Measurements from ENCODE around the gene CAMSAP2.

The CAMSAP2 gene

DNA sequence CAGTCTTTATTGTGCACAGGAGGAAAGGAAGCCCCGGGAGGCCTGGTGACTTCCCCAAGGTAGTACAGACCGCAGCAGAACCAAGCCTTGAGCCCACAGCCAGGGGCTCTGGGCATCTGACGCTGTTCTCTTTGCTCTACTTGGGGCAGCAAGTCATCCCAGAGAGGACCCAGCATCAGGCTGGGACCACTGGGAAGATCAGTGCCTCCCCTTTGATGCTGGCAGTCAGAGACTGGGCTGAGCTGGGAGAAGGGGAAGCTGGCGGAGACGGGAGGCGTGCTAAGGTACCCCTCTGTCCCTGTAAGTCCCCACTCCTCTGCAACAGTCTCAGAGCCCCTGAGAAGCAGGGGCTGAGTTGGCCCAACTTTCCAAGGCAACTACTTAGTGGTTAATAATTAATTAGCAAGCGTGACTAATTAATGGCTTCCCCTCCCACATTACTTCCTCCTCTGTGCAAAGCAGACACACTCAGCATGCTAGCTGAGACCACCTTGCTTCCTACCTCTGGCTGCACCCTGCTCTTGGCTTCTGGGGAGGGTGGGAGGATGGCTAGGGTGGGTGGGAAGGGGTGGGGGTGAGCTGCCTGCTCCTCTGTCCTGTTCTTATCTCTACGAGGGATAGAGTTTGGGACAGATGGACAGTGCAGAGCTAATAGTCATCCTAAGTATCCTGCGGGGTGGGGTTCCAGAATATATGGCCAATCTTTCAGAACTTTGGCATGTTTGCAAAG is 157.3 kb downstream of the CAMSAP2 start:
- Histone ChIP-seq H3K9me2 (replicated peaks; ENCODE audit: insufficient read depth, low read length) (no peaks in the 10 kb centered on the region), H3K9me3 (replicated peaks; ENCODE audit: insufficient read depth, low read length) (no peaks in the 10 kb centered on the region), H2AFZ (ENCODE audit: low read length) (no peak overlapping the region), H3F3A (ENCODE audit: insufficient read depth, low read length) (peaks cover 26% of the 10 kb centered on the region), H3K9ac (ENCODE audit: low read length) (no peak overlapping the region), H3K36me3 (replicated peaks; ENCODE audit: insufficient read depth, low read length) (0 out of 2 replicates have a peak, but pooled peaks cover 8% of the 10 kb centered on the region), H3K4me3 (ENCODE audit: low read length) (no peak overlapping the region), H3K4me2 (ENCODE audit: low read depth, low read length) (peak overlapping the region; percentile 7; the same call in 1 of the 2 replicates), H3K27ac (ENCODE audit: low read length) (no peak overlapping the region), H3K79me2 (ENCODE audit: low read length) (peaks cover 80% of the 10 kb centered on the region), H3K4me1 (ENCODE audit: low read length) (peaks cover 23% of the 10 kb centered on the region), H3K27me3 (replicated peaks; ENCODE audit: insufficient read depth, low read length) (no peaks in the 10 kb centered on the region), H4K20me1 (ENCODE audit: insufficient read depth, low read length) (no peaks in the 10 kb centered on the region)
- DNase-seq = no peak
- TF ChIP-seq EZH2phosphoT487 (IDR thresholded peaks at IDR 0.05; ENCODE audit: low read length) (no peak), EZH2 (optimal IDR thresholded peaks at IDR 0.05; ENCODE audit: low read depth, low read length) (no peak)
- TF ChIP-seq, protein P1, sequence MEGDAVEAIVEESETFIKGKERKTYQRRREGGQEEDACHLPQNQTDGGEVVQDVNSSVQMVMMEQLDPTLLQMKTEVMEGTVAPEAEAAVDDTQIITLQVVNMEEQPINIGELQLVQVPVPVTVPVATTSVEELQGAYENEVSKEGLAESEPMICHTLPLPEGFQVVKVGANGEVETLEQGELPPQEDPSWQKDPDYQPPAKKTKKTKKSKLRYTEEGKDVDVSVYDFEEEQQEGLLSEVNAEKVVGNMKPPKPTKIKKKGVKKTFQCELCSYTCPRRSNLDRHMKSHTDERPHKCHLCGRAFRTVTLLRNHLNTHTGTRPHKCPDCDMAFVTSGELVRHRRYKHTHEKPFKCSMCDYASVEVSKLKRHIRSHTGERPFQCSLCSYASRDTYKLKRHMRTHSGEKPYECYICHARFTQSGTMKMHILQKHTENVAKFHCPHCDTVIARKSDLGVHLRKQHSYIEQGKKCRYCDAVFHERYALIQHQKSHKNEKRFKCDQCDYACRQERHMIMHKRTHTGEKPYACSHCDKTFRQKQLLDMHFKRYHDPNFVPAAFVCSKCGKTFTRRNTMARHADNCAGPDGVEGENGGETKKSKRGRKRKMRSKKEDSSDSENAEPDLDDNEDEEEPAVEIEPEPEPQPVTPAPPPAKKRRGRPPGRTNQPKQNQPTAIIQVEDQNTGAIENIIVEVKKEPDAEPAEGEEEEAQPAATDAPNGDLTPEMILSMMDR (IDR thresholded peaks at IDR 0.05; ENCODE audit: low read length) = no peak

DNA sequence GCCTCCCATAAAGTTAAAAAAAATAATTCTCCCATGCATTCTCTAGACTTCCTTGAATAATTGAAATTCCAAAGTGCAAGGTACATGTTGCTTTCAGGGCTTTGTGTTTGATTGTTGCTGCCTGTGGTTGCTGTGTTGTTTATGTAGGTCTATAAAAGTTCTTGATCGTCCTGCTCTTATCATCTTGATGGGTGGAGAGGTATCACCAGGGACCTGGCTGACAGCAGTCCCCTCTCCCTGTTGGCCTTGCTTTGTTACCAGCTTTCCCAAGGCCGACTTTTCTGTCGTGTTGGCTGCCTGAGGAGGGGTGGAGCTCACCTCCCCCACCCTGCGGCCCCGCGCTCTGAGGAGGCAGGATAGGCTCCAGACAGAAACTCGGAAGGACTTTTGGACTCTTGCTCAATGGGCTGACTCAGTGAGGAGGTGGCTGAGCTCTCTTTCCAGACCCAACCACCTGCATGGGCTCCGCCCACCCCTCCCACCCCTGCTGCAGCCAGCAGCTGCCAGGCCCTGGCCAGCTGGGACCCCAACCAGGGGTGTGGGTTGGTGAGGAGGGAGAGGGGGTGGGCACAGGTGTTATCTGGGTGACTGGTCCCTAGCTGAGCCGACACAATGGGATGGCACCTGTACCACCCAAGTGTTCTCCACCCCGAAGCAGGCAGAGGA is 158.0 kb downstream of the CAMSAP2 start:
- no peaks in the 10 kb centered on the region for H3K9me3 ChIP-seq (replicated peaks; ENCODE audit: insufficient read depth, low read length)
- H3K4me2 ChIP-seq (ENCODE audit: low read depth, low read length) = peak overlapping the region; percentile 10; the same call in 1 of the 2 replicates
- H4K20me1 ChIP-seq (ENCODE audit: insufficient read depth, low read length) = no peaks in the 10 kb centered on the region
- H3K27ac ChIP-seq (ENCODE audit: low read length) = no peak overlapping the region
- DNase-seq = no peak
- H3K79me2 ChIP-seq (ENCODE audit: low read length) = peaks cover 73% of the 10 kb centered on the region
- H3K27me3 ChIP-seq (replicated peaks; ENCODE audit: insufficient read depth, low read length) = no peaks in the 10 kb centered on the region
- H3K36me3 ChIP-seq (replicated peaks; ENCODE audit: insufficient read depth, low read length) = 0 out of 2 replicates have a peak, but pooled peaks cover 14% of the 10 kb centered on the region
- H3K9me2 ChIP-seq (replicated peaks; ENCODE audit: insufficient read depth, low read length) = no peaks in the 10 kb centered on the region
- H3F3A ChIP-seq (ENCODE audit: insufficient read depth, low read length) = peaks cover 19% of the 10 kb centered on the region
- H3K9ac ChIP-seq (ENCODE audit: low read length) = no peak overlapping the region
- no peak overlapping the region for H2AFZ ChIP-seq (ENCODE audit: low read length)
- TF ChIP-seq, protein P1 (IDR thresholded peaks at IDR 0.05; ENCODE audit: low read length) = no peak
- no peak for TF ChIP-seq EZH2phosphoT487 (IDR thresholded peaks at IDR 0.05; ENCODE audit: low read length)
- no peak for TF ChIP-seq EZH2 (optimal IDR thresholded peaks at IDR 0.05; ENCODE audit: low read depth, low read length)
- peaks cover 23% of the 10 kb centered on the region for H3K4me1 ChIP-seq (ENCODE audit: low read length)
- no peak overlapping the region for H3K4me3 ChIP-seq (ENCODE audit: low read length)

DNA sequence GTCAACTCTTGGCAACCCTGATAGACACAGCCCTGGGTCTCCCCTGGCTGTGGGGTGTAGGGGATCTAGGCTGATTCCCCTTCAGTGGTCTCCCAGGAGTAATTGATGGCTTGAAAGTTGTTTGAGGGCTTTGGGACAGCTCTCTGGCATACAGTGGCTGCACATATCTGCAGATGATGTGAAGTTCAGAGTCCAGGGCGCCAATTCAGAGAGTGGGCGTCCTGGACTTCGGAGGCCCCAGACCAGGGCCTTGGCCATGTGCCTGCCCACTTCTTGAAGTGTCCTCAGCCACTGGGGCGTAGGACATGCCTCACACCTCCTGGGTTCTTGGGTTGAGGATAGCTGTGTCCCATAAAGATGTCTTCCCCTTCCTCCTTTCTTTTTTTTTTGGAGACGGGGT is 158.6 kb downstream of the CAMSAP2 start:
- Histone ChIP-seq H3K27ac (ENCODE audit: low read length) (no peak overlapping the region), H4K20me1 (ENCODE audit: insufficient read depth, low read length) (no peaks in the 10 kb centered on the region), H3K9me3 (replicated peaks; ENCODE audit: insufficient read depth, low read length) (no peaks in the 10 kb centered on the region), H3K36me3 (replicated peaks; ENCODE audit: insufficient read depth, low read length) (0 out of 2 replicates have a peak, but pooled peaks cover 16% of the 10 kb centered on the region), H3K4me3 (ENCODE audit: low read length) (no peak overlapping the region), H3K9ac (ENCODE audit: low read length) (no peak overlapping the region), H2AFZ (ENCODE audit: low read length) (no peak overlapping the region), H3K4me2 (ENCODE audit: low read depth, low read length) (no peak overlapping the region), H3K27me3 (replicated peaks; ENCODE audit: insufficient read depth, low read length) (no peaks in the 10 kb centered on the region), H3K79me2 (ENCODE audit: low read length) (peaks cover 67% of the 10 kb centered on the region), H3K9me2 (replicated peaks; ENCODE audit: insufficient read depth, low read length) (no peaks in the 10 kb centered on the region), H3K4me1 (ENCODE audit: low read length) (peaks cover 23% of the 10 kb centered on the region), H3F3A (ENCODE audit: insufficient read depth, low read length) (peaks cover 13% of the 10 kb centered on the region)
- no peak for TF ChIP-seq EZH2phosphoT487 (IDR thresholded peaks at IDR 0.05; ENCODE audit: low read length)
- TF ChIP-seq, protein P1 (IDR thresholded peaks at IDR 0.05; ENCODE audit: low read length) = no peak
- no peak for TF ChIP-seq EZH2 (optimal IDR thresholded peaks at IDR 0.05; ENCODE audit: low read depth, low read length)
- no peak for DNase-seq
